CD4-positive, alpha-beta T cell treated with Interleukin-1 beta for 1 hour (primary cell): ENCODE measurements around the gene NTSR1.

ENCODE experiments used
- DNase-seq, 2 donors: peaks; one replicate each; pipeline ENCODE4 v3.0.0-alpha.2; 2020 to 2022

Gene NTSR1

DNA sequence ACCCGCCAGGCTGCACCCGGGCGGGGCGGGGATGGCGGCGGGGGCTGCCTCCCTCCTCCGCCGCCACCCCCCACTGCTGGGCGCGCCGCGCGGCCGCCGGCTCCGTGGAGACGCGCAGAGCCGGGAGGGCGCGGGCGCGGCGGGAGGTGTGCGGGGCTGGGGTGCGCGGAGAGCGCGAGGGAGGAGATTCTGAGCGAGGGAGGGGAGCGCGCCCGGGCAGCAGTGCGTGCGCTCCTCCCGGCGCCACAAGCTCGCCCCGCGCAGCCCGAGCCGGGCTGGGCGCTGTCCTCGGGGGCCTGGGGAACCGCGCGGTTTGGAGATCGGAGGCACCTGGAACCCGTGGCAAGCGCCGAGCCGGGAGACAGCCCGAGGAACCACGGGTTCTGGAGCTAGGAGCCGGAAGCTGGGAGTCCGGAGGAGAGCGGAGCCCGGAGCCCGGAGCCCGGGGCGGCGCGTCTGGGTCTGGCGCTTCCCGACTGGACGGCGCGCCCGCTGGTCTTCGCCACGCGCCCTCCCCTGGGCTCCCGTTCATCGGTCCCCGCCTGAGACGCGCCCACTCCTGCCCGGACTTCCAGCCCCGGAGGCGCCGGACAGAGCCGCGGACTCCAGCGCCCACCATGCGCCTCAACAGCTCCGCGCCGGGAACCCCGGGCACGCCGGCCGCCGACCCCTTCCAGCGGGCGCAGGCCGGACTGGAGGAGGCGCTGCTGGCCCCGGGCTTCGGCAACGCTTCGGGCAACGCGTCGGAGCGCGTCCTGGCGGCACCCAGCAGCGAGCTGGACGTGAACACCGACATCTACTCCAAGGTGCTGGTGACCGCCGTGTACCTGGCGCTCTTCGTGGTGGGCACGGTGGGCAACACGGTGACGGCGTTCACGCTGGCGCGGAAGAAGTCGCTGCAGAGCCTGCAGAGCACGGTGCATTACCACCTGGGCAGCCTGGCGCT is at the start of gene NTSR1:
TSS of gene NTSR1 (plus strand) at position 246 of the 946 bp plus-strand sequence. CDS start at position 618, 372 bp downstream.
- DNase-seq, result no peak

DNA sequence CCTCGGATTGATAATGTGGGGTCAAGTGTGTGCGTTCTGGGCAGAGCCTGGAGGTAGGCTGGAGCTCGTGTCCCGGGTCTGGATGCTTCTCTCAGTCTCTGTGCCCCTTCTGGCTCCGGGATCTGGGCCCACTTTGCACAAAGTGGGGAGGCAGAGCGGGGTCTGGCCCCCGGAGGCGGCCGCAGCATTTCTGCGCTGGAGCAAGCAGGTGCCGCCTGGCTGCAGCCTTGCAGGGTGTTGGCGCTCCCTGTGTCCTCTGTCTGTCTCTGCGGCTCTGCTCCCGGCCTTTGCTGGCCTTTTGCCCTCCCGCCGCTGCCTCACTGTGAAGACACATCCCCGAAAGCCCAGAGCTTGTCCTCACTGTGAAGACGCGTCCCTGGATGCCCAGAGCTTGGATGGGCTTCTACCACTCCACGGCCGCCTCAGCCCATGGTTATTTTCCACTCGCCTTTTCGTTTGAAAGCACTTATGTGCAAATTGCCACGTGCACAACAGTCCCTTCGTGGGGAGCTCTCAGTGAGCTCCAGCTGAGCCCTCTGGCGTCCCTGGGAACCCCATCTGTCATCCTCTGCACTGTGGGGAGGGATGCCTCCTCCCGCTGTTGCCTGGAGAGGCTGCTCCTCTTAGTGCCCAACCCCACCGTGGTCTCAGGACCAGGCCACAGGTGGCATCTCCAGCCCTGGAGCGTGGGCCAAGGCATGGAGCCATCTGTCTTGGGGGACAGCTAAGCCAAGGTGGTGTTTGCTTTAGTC is 49.0 kb upstream of the NTSR1 start:
- no peak for DNase-seq

DNA sequence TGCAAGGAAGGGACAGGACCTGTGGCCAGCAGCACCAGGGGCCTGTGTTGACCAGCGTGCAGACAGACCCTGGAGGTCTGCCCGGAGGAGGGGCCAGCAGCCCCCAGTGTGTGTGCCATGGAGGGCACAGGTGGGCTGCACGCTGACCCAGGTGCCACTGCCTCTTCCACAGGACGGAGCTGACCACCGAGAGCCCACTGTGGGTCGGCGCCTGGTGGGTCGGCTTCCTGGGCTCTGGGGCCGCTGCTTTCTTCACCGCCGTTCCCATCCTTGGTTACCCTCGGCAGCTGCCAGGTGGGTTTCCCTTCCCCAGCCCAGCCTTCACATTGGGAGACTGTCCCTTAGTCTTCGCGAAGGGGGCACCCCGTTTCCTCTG is 48.4 kb upstream of the NTSR1 start:
- no peak for DNase-seq

DNA sequence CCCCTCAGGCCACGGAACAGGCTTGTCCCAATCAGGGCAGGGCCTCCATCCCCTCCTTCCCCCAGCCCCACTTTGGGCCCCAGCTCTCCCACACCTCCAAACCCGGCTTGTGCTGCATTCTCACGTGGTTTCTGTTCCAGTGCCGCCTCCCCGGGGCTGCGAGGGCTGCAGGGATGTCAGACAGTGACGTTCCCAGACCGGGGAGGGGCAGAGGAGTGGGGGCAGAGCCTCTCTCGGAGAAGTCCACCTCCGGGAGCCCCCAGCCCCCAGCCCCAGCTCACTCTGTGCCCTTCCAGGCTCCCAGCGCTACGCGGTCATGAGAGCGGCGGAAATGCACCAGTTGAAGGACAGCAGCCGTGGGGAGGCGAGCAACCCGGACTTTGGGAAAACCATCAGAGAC is 47.9 kb upstream of the NTSR1 start:
- DNase-seq, result no peak

DNA sequence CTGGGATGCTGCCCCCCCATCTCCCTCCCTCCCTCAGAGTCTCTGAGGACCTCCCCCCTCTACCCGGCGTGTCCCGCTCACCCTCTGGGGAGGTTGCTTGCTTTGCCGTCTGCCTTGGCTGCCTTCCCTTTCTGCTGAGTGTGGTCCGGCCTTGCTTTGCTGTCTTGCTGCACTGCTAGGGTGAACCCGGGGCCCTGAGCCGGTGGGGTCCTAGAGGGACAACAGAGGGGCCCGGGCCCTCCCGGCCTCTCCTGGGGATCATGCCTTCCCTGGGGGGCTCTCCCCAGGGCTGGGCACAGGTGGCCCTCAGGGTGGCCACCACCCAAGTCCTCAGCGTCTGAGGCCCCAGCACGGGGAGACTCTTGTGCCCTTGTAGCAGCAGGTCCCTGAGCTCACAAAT is 47.0 kb upstream of the NTSR1 start:
- no peak for DNase-seq

DNA sequence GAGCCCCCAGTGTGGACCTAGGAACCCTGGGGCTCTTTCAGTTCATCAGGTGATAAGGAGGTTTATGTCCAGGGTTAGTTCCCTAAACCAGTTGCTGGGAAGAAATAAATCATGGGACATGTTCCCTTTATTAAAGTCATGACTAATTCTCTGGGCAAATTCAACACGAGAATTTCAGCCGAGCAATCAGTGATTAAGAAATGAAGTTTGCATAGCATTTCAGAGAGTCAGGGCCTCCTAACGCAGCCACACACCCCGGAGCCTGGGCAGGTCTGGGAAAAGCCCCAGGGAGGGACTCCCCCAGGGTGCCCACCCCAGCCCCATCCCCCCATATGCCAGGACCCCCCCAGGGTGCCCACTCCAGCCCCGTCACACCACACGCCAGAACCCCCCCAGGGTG is 46.2 kb upstream of the NTSR1 start:
- DNase-seq, result no peak

DNA sequence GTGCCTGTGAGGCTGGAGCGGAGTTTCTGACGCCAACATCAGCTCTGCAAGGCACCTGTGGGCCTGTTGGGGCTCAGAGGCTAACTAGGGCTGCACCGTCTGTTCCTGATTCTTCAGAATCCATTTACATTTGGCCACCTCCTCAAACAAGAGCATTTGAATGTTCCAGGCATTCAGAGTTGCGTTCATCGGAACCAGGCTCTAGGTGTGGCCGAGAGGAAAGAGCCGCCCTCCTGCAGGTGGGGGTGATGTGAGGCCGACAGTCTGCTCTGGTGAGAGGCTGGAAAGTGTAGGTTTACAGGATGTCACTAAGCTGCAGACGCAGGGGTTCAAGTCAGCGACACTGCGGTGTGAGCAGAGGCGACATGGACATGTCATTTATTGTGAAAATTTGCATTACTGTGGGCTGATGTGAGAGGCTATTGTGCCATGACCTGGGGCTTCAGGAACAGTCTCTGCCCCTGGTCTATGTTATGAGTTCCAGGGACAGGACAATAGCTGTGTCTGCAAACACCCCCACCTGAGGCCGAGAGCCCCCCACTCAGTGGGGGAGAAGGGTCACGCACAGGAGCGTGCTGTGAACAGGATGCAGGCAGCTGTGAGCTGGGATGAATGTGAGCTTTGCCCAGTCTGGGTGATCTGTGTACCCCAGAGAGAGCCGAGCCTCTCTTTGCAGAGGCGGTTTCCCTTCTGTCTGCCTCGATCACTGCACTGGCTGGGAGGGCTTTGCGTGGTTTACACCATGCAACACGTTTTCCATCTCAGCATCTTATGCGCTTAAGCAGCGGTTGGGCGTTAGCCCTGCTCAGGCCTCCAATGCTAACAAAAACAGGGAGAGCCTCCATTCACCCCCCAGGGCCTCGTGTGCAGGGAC is 45.3 kb upstream of the NTSR1 start:
- no peak for DNase-seq

DNA sequence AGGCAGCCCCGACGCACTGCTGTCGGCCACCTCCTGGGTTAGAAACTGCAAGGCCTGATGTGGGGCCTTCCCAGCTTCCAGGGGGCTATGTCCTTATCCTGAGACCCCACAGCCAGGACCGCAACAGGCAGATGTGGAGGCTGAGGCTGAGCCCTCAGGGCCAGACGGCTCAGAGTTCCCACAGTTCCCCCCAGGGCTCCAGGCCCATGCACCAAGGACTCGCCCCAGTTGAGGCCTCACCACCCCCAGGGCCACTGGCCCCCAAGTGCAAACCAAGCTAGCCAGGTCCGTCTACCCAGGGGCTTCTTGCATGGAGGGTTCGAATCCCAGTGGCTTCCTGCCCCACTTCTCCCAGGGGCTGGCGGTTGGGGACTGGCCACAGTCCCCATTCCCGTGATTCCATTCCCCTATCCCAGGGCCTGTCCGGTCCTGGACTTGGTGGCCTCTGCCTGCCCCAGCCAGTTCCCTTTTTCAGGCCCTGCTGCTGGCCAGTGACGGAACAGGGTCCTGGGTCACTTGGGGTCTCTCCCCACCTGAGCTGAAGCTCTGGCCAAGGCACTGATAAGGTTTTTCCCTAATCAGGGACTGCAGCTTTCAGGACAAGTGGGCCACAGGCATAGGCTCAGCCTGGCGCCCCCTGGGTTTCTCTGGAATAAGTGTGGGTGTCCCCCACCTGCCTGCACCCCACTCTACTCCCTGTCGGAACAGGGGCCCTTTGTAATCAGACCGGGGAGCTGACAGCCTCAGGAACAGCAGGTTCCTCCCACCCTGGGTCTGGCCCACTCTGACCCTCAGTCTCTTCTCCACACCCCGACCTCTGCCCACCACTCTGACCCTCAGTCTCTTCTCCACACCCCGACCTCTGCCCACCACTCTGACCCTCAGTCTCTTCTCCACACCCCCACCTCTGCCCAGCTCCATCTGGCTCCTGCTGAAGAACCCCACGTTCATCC is 44.3 kb upstream of the NTSR1 start:
- DNase-seq, result no peak

DNA sequence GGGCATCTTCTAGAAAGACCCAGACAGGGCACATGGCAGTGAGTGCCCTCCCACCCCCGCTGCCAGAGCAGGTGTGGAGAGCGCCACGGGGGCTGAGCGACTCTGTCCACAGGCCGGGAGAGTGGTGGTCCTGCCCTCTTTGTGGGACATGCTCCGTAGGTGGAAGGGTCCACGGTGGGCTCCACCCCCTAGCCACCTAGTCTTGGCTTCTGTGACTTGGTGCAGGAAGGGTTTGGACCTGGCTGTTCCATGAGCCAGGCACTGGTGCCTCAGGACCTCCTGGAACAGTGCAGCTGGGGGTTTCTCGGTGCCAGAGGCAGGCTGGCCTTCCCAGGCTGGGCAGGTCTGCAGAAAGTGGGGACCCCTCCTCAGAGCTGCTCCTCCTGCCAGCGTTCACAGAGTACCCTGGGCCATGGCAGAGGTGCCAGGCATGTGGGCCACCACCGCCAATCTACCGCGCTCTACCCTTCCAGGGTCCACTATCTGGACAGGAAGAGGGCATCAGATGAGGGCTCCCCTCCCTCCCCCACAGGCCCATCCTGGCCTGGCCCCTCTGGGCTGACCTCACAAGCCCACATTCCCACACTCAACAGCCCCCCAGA is 43.4 kb upstream of the NTSR1 start:
- DNase-seq, result no peak

DNA sequence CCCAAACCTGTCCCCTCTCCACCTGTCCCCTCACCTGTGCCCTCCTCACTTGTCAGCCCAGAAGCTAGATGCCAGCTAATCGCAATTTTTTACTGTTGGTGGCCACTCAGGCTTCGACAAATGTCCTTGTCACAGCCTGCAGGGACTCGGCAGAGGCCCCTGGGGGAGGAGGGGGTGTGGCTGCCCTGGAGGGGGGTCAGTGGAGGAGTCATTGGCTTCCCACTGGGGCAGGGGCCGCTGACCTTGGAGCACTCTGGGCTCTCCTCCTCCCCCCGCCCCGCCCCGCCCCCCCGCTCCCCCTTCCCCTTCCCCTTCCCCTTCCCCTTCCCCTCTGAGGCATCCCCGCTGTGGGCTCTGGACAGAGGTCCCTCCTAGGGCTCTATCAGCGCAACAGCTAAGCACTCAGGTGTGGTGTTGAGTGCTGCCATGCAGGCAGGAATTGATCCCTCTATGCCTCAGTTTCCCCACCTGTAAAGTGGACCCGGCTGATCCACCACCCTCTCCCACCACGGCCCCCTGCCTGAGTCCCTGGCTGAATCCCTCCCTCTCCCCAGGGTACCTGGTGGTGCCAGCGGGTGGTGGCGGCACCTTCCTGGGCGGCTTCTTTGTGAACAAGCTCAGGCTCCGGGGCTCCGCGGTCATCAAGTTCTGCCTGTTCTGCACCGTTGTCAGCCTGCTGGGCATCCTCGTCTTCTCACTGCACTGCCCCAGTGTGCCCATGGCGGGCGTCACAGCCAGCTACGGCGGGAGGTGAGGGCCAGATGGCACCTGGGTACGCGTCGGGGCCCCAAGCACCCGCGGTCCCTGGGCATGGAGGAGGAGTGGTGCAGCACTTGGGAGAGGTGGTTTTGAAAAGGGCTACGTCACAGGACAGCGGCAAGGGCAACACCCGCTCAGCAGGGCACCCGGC is 42.6 kb upstream of the NTSR1 start:
- no peak for DNase-seq

DNA sequence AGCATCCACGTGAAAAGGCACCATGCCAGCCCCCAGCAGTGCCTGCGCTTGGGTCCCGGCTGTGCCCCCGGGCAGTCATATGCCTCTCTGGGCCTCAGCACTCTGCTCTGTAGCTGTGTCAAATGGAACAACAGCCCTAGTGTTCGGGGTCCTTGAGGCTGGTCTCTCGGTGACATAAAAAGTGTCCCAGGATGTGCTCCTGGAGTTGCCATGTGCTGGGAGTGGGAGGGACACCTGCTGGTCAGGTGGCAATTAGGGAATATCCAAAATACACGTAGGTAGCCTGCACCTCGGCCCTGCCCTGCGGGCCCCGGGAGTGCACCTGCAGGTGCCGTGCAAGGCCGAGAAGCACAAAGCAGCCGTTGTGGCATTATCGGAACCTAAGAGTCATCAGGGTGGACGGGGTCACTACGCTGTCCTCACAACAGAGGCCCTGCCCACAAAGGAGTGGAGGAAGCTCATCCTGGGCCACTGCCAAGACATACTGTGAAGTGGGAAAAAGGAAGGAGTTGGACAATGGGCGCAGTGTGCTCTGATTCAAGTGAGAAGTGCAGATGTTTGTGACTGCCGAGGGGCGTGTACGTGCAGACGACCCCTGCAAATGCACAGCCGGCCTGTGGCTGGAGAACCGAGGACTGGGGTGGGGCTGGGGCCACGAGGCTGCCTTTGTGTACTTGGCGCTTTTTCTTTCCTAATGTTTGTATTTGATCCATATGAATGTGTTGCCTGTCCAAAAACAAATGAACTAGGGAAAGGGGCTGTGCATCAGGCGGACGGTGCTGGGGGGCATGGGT is 41.7 kb upstream of the NTSR1 start:
- DNase-seq, result no peak

DNA sequence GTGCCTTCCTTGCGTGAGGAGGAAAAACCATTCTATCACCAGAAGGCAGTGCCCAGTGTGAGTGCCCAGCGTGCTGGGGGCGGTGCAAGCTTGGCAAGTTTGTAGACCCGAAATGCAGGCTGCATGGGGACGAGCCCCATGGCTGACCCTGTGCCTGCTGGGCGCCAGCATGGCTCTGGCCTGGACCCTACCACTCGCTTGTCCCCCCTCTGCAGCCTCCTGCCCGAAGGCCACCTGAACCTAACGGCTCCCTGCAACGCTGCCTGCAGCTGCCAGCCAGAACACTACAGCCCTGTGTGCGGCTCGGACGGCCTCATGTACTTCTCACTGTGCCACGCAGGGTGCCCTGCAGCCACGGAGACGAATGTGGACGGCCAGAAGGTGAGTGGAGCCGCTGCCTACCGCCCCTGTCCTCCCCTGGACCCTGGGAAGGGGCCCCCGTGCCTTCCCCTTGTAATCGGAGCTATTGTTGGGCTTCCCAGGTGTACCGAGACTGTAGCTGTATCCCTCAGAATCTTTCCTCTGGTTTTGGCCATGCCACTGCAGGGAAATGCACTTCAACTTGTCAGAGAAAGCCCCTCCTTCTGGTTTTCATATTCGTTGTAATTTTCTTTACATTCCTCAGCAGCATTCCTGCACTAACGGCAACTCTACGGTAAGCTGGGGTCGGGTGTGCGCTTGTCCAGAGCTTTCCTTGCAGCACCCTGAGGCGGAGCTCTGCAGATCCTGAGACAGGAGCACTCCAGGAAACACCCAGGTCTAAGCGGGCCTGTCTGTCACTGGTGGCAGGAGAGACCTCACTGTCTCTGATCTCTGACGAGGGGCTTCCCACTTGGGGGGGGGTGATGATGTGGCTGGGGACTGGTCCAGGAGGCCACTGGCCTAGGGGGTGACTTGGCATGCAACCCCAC is 40.9 kb upstream of the NTSR1 start:
- DNase-seq, result no peak

DNA sequence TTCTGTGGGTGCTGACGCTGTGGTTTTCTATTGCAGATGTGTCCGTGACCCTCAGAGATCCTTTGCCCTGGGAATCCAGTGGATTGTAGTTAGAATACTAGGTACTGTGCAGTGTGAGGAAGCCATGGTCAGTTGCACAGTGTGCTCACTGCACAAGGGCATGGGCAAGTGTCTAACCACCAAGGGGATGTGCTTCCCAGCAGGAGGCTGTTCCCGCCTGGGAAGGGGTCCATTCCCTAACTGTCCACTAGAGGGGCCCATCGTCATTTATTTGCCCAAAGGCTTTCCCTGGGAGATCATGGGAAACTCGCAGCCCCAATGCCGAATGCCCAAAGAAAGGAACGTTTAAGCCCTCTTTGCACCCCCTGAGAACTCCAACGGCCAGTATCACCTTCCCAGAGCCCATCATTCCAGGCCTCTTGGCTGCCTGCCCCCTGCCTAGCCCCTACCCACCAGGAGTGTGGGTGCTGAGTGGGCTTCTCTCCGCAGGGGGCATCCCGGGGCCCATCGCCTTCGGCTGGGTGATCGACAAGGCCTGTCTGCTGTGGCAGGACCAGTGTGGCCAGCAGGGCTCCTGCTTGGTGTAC is 40.1 kb upstream of the NTSR1 start:
- DNase-seq, result peak; percentile 37 to 57

DNA sequence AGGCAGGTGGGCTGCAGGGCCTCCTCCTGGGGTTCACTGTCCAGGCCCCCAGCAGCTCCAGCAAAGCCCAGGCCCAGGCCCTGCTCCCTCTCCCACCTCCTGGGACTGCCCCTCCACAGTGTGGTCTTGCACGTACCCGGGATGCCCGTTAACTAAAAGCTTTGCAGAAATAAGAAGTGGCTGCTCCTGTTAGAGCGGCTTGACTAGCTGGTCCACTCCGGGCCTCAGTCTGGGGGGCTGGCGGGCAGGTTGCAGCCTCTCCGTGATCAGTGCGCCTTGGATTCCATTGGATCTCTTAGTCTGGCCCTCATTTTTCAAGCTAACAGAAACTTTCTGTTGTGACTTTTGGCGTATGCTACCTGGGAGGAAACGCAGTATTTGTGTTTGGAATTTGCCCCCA is 39.4 kb upstream of the NTSR1 start:
- no peak for DNase-seq

DNA sequence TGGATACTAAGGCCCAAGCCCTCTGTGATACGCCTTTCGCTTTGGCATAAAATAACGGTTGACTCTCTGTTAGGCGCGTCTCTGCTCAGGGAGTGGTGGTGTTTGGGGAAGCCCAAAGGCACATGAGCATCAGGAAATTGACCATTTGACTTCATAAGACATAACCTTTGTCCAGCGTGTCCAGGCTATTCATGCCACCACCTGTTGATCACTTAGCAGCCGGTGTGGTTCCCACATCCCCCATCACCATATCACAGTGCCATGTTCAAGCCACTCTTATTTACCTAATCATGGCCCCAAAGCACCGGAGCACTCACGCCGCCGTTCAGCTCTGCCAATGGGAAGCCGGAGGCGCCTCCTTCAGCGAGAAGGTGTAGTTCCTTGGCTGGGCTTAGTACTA is 38.5 kb upstream of the NTSR1 start:
- no peak for DNase-seq

DNA sequence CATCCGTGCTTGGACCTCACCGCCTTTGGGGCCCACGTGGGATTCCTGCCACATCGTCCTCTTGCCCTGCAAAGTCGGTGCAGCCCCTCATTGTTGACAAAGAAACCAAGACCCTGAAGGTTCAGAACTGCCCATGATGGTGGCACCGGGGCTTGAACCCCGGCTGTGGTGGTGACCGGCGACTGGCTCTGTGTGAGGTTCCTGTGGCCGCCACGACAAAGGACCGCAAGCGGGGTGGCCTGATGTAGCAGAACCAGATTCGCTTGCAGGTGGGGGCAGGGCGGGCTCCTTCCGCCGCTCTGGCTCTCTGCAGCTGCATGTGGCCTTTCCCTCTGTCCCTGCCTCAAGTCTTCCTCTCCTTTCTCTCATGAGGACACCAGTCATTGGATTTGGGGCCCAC is 37.6 kb upstream of the NTSR1 start:
- no peak for DNase-seq

DNA sequence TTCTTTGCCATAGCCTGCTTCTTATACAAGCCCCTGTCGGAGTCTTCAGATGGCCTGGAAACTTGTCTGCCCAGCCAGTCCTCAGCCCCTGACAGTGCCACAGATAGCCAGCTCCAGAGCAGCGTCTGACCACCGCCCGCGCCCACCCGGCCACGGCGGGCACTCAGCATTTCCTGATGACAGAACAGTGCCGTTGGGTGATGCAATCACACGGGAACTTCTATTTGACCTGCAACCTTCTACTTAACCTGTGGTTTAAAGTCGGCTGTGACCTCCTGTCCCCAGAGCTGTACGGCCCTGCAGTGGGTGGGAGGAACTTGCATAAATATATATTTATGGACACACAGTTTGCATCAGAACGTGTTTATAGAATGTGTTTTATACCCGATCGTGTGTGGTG is 36.9 kb upstream of the NTSR1 start:
- DNase-seq, result no peak

DNA sequence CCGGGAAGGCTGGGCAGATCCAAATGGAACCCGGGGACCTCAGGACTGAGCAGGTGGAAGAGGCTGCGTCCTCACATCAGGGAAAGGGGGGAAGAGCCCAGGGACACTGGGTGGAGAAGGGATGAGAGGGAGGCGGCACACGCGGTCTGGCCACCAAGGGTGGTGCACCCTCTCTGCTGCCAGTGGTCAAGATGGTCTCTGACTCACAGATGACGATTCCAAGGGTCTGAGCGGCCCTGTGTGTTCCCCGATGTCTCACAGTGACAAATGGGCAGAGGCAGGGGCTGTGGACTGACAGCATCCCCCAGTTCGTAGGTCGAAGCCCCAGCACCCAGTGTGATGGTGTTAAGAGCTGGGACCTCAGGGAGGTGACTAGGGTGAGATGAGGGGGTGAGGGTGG is 34.3 kb upstream of the NTSR1 start:
- no peak for DNase-seq
